ENCODE measurements around the gene TGIF1. TPM values are rescaled to one million over a fixed set of nuclear protein-coding genes. Genes with fewer than 3 reads are reported as not detected.

TGIF1 gene
- total and polyA plus RNA-seq, 8 donors: 12.8 to 40.7 (median 18.3) TPM

DNA sequence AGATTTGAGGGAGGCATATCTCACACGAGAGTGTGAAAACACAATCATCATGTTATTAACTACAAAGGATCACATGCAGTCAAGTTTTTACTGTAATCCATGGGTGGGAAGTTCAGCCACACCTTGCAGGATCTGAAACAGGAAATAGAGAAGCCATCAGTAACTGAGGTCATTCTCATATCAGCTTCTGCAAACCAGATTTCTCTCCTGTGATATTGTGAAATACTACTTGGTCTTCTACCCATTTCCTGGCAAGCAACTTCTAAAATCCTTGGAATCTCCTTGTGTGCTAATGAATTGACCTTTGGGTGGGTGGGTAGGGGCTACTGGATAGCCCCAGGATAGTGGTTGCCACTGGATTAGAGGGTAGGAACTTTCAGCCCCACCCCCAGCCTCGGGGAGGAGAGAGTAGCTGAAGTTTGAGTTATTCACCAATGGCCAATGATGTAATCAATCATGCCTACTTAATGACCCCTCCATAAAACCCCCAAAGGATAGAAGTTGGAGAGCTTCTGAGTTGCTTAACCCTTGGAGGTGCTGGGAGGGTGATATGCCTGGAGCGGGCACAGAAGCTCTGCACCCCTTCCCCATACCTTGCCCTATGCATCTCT, 25.6 kb upstream of the TGIF1 start:
- TF ChIP-seq, protein P1, sequence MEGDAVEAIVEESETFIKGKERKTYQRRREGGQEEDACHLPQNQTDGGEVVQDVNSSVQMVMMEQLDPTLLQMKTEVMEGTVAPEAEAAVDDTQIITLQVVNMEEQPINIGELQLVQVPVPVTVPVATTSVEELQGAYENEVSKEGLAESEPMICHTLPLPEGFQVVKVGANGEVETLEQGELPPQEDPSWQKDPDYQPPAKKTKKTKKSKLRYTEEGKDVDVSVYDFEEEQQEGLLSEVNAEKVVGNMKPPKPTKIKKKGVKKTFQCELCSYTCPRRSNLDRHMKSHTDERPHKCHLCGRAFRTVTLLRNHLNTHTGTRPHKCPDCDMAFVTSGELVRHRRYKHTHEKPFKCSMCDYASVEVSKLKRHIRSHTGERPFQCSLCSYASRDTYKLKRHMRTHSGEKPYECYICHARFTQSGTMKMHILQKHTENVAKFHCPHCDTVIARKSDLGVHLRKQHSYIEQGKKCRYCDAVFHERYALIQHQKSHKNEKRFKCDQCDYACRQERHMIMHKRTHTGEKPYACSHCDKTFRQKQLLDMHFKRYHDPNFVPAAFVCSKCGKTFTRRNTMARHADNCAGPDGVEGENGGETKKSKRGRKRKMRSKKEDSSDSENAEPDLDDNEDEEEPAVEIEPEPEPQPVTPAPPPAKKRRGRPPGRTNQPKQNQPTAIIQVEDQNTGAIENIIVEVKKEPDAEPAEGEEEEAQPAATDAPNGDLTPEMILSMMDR (IDR thresholded peaks at IDR 0.05): no peak
- Histone ChIP-seq H3K27ac (no peak overlapping the region), H3K4me3 (no peak overlapping the region), H3K9me3 (no peaks in the 10 kb centered on the region), H3K27me3 (no peaks in the 10 kb centered on the region), H3K36me3 (no peaks in the 10 kb centered on the region), H3K4me1 (no peaks in the 10 kb centered on the region)
- intact Hi-C loops (cut with DNase I): no loop called here
- FAIRE-seq (no peak), ATAC-seq (peak in 3 of 4 donors; percentile 38 to 56 (median 46)), DNase-seq (no peak)
- WGBS, 2 donors: 50% methylated on average over 3 of the region's 3 CpGs

GRCh38 chr18:3425030-3425429, 24.9 kb upstream of the TGIF1 start:
- no peak for DNase-seq
- intact Hi-C loops (cut with DNase I): no loop called here
- FAIRE-seq: no peak
- no peak for ATAC-seq
- Histone ChIP-seq H3K36me3 (no peaks in the 10 kb centered on the region), H3K27me3 (no peaks in the 10 kb centered on the region), H3K4me3 (no peak overlapping the region), H3K9me3 (no peaks in the 10 kb centered on the region), H3K27ac (no peak overlapping the region), H3K4me1 (no peaks in the 10 kb centered on the region)
- 87% methylated on average over 3 of the region's 3 CpGs for WGBS, 2 donors
- TF ChIP-seq, protein P1 (IDR thresholded peaks at IDR 0.05): no peak

DNA sequence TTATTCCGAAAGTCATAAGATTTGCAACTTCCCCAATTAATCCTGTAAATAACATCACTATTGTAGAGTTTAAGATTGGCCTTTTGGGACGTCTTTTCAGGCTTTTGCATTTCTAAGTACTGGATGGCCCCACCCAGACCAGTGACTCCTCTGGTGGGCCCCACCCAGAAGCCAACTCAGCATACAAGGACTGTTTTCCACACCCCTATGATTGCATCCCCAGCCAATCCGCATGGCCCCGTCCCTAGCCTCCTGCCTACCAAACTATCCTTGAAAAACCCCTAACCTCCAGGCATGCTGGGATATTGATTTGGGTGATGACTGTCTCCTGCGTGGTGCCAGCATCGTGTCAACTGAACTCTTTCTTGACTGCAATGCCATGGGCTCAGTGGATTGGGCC, 24.5 kb upstream of the TGIF1 start:
- H3K4me3 ChIP-seq: no peak overlapping the region
- TF ChIP-seq, protein P1 (IDR thresholded peaks at IDR 0.05): no peak
- 83 to 88% methylated on average over 6 of the region's 6 CpGs for WGBS, 2 donors
- no peak for DNase-seq
- no peaks in the 10 kb centered on the region for H3K36me3 ChIP-seq
- intact Hi-C loops (cut with DNase I): no loop called here
- ATAC-seq: no peak
- no peaks in the 10 kb centered on the region for H3K9me3 ChIP-seq
- H3K27me3 ChIP-seq: no peaks in the 10 kb centered on the region
- no peaks in the 10 kb centered on the region for H3K4me1 ChIP-seq
- FAIRE-seq: no peak
- H3K27ac ChIP-seq: no peak overlapping the region

GRCh38 chr18:3426074-3426473, 23.9 kb upstream of the TGIF1 start:
- FAIRE-seq: no peak
- intact Hi-C loops (cut with DNase I): no loop called here
- TF ChIP-seq, protein P1 (IDR thresholded peaks at IDR 0.05): no peak

DNA sequence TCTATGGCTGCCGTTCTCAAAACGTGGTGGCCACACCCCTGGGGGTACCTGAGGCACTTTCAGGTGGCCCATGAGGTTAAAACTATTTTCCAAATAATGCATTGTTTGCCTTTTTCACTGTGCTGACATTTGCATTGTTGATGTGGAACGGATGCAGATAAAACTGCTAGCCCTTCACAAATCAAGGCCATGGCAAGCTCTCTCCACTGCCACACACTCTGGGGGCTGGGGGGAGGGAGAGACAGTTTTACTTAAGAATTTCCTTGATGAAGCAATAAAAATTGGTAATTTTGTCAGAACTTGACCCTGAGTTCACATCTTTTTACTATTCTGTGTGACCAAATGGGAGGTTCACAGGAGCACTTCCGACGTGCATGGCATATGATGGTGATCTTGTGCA, 22.0 kb upstream of the TGIF1 start:
- DNase-seq (no peak), ATAC-seq (no peak), FAIRE-seq (no peak)
- Histone ChIP-seq H3K27me3 (no peaks in the 10 kb centered on the region), H3K4me1 (no peaks in the 10 kb centered on the region), H3K27ac (no peak overlapping the region), H3K9me3 (no peaks in the 10 kb centered on the region), H3K36me3 (no peaks in the 10 kb centered on the region), H3K4me3 (no peak overlapping the region)
- intact Hi-C loops (cut with DNase I): no loop called here
- TF ChIP-seq, protein P1 (IDR thresholded peaks at IDR 0.05): no peak
- 67 to 69% methylated on average over 5 of the region's 5 CpGs for WGBS, 2 donors

More at GRCh38 chr18:3426074-3426473, 23.9 kb upstream of the TGIF1 start:
- Histone ChIP-seq H3K36me3 (no peaks in the 10 kb centered on the region), H3K4me1 (no peaks in the 10 kb centered on the region), H3K27ac (no peak overlapping the region), H3K27me3 (no peaks in the 10 kb centered on the region), H3K9me3 (no peaks in the 10 kb centered on the region), H3K4me3 (no peak overlapping the region)
- 72 to 91% methylated on average over 4 of the region's 4 CpGs for WGBS, 2 donors
- DNase-seq: no peak
- ATAC-seq: no peak

All from pancreas (tissue), 10 donors.